Activated CD4-positive, CD25-positive, alpha-beta regulatory T cell treated with anti-CD3 and anti-CD28 coated beads, Interleukin-2, amount 50 U/mL, for 72 hours (primary cell): ENCODE data around the gene RILPL1.
"Not testable (repeated sequence)": the region's sequence is repeated elsewhere in the genome, so short reads cannot be mapped to it uniquely, and the experiment has no call there.

Experiments used
- DNase-seq: peaks from one replicate; pipeline ENCODE4 v3.0.0; 2021

RILPL1 gene

DNA sequence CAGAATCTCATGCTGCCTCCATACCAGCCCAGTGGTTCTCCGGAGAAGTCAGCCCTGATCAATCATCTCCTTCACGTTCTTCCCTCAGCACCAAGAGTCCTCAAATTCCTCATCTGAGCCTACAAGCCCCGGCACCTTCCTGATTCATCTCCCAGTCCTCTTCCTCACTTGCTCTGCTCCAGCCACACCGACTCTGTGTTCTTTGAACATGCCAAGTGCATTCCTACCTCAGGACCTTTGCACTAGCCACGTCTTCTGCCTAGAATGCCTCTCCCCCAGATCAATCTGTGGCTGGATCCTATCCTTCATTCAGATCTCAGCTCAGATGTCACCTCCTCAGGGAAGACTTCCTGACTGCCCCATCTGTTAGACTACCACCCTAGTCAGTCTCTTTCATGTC lies 4.7 kb downstream of the RILPL1 start:
- DNase-seq = no peak

DNA sequence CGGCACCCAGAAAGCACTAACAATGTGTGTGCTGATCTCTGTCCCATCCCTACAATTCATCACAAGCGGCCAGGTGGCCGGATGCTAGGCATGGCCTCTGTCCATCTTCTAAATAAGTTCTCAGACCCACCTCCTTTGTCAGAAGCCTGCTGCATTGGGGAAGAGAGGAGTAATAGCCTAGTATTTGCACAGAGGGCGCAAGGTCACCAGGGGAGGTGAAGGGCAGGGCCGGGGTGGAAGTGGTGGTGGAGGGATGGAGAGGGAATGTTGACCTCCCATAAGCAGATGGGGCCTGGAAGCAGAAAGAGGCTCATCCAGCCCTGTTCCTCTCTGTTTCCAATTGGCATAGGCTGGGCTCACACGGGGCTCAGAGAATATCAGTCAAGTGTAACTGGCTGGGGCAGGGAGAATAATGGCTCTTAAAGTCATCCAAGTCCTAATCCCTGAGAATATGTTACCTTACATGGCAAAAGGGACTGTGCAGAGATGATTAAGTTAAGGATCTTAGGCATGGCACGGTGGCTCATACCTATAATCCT lies 6.9 kb downstream of the RILPL1 start:
- DNase-seq = no peak

DNA sequence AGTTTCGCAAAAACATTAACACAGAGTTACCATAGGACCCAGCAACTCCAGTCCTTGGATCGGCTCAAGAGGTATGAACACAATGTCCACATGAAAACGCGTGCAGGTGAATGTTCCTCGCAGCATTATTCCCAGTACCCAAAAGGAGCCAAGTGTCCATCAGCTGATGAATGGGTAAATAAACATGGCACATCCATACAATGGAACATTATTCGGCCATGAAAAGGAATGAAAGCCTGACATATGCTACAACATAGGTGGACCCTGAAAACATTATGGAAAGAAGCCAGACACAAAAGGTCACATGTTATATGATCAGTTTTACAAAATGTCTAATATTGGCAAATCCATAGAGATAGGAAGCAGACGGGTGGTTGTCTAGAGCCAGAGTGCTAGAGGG lies 9.1 kb downstream of the RILPL1 start:
- no peak for DNase-seq

DNA sequence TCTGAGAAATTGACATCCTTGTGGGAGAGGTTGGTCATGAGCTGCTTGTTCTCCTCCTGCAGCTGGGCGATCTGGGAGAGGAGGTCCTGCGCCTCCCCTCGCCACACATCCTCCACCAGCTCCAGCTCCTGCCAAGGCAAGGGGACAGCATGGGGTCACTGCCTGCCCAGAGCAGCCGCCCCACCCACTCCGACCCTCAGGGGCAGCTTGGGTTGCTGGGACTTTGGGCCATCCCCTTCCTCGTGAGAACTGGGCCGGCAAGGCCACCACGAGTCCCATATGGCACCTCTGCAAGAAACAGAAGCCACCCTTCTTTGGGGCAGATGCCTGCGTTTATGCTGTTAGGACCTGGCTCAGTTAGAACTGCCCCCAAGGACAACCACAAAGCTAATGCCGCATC lies 10.0 kb downstream of the RILPL1 start:
- DNase-seq = no peak

DNA sequence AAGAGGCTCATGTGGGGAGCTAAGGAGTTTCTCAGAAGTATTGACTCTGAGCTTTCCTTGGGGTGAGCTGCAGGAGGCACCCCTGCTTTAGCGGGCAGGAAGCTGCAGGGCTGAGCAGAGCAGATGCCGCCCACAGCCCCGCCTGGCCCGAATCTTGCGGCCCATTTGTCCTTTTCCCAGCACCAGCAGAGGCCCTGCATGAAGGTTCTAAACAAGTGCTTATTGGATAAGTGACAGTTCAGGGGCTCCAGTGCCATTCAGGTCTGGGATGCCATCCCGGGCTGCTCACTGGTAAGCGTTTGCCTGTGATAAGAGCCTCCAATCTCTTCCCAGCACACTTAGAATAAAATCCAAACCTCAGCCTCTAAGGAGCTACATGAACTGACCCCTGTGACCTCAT lies 11.4 kb downstream of the RILPL1 start:
- DNase-seq = no peak

DNA sequence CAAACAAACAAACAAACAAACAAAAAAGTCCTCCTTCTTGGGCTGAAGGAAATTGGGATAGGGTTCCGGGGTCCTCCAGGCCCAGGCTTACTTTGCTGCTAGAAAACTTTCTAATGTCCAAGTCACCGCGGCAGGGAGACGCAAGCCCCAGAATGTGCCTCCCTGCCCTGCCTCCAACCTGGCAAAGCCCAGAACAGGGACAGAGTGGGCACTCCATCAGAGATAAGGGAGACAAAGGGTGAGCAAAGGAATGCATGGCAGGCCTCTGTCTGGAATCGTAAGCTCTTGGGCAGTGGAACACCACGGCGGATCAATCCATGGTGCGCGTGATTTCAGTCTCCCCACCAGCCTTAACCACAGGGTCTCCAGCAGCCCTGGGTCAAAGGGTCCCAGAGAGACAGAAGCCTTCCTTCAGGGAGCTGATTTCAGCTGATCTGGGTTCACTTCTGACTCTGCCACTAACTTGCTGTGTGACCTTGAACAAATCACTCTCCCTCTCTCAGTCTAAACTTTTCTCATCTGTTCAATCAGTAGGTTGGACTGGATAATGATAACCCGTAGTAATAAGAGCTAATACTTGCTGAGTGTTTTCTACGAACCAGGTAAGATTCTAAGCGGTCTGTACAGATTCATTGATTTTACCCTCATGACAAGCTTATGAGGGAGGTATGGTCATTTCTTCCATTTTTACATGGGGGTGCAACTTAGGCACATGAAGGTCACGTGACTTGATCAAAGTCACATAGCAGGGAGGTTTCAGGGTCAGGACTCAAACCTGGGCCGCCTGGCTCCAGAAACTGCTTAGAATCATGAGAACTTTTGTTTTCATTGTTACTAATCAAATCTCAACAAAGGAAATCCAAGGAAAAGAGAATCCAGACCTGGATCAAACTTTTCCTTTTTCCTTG lies 12.7 kb downstream of the RILPL1 start:
- DNase-seq = no peak

DNA sequence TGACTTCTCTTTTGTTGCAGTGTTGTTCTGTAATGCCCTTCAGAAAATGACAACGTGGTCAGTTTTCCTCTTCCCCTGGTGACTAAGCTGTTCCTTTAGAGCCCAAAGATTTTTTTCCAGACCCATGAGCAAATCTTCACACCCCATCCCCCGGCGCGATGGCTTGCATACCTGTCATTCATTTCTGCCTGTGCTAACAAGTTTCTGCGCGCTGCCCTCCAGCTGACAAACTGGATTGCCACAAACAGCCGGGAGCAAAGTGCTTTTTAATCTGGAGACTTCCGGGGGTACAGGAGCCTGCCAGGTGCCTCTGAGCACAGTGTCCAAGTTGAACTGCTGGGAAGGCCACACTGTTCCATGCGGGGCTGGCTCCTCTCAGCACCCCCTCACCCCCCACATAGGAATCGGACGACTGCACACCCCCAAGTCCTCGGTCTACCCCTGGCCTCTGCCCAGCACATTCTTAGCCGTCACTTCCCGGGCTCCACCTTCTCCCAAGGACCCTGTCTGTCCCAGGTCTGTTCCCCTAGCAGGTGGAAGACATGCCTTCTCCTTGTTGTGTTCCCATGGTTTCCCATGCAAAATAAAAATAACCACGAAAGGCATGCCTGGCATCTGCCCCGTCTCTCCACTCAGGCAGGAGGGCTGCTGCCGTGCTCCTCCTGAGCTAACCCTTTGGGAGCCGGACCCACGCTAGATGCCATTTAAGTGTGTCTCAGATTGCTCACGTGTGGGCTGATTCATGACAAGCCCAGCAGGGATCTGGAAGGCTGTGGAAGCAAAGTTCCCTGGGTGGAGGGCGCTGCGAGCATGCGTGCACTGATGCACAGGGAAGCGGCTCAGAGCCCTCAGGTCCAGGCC lies 14.1 kb downstream of the RILPL1 start:
- no peak for DNase-seq

DNA sequence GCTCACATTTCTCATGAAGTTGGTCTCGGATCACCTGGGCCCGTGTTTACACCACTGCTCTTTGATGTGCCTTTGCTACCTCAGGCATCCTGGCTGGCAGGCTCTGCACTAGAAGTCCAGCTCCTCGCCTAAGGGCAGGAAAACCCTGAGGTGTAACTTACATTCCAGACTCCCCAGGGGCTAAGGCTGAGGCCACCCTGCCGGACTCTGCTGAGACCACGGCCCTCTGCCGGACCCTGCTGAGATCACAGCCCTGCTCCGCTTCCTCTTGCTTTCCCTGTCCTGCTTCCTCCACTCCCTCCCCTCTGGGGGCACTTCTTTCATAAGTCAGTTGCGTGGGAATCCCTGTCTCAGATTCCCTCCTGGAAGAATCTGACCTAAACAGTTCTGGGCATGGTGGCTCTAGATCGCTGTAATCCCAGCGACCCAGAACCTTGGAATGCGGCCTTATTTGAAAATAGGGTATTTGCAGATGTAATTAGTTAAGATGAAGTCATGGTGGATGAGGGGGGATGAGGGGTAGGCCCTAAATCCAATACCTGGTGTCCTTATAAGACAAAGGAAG lies 17.2 kb downstream of the RILPL1 start:
- no peak for DNase-seq

DNA sequence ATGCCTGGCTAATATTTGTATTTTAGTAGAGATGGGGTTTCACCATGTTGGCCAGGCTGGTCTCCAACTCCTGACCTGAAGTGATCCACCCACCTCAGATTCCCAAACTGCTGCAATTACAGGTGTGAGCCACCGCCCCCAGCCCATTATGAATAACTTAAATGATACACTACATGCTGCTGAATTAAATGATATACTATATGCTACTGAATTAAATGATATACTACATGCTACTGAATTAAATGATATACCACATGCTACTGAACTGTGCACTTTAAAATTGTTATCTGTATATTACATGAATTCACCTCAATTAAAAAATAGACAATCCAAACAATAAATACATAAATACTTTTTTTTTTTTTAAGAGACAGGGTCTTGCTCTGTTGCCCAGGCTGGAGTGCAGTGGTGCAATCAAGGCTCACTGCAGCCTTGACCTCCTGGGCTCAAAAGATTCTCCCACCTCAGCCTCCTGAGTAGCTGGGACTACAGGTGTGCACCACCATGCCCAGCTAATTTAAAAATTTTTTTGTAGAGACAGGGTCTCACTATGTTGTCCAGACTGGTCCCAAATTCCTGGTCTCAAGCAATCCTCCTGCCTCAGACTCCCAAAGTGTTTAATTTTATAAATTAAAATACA lies 18.8 kb downstream of the RILPL1 start:
- DNase-seq = not testable (repeated sequence)

DNA sequence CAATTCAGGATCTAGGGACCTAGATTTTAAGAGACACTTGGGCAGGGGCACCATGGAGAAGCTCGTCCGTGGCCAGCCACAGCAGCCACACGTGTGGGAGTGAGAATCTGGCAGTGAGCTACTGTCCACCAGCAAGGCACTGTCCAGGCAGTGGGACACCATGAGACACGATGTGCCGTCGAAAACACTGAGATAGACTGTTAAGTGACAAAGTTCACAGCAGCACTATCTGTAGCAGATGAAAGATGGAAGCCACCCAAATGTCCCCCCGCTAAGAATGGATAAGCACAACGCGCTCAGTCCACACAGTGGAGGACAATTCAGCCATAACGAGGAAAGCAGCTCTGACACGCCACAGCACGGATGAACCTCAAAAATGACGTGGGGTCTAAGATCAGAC lies 19.7 kb downstream of the RILPL1 start:
- DNase-seq = no peak

DNA sequence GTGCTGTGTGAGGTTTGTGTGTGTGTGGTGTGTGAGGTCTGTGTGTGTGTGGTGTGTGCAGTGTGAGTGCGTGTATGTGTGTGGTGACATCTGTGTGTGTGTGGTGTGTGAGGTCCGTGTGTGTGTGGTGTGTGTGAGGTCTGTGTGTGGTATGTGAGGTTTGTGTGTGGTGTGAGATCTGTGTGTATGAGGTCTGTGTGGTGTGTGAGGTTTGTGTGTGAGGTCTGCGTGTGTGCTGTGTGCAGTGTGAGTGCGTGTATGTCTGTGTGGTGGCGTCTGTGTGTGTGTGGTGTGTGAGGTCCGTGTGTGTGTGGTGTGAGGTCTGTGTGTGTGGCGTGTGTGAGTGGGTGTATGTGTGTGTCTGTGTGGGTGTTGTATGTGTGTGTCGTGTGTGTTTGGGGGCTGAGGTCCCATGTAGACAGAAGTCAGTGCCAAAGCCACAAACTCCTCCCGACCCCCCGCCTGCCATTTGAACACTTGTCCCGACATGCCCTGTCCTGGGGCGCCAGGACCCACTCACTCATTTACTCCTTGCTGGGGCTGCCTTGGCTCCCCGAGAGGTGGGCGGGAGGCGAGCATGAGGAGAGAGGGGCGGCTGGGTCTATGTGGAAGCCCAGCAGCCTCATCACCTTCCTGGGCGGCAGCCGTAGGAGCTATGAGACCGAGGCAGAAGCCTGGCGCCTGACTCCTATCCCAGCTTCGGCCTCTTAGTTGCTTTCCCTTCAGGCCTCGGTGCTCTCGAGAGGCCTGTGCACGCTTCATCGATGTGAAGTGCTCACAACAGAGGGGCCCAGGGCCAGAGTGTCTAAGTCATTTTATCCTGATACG lies 20.5 kb downstream of the RILPL1 start:
- no peak for DNase-seq

DNA sequence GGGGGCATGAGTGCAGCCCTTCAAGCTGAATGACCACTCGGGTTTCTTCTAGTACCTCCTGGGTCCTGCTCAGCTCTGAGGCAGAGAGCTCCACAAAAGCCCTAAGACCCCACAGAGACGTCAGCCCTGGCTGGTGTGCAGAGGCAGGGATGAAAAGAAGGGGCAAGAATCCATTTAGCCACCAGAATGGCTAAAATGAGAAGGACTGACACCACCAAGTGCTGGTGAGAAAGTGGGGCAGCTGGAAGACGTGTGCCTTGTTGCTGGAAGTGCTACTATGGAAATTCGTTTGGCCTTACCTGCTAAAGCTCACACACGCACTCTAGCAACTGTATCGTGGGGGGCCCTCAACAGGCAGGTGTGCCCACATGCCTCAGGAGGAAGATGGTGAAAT lies 26.7 kb downstream of the RILPL1 start:
- DNase-seq = no peak

DNA sequence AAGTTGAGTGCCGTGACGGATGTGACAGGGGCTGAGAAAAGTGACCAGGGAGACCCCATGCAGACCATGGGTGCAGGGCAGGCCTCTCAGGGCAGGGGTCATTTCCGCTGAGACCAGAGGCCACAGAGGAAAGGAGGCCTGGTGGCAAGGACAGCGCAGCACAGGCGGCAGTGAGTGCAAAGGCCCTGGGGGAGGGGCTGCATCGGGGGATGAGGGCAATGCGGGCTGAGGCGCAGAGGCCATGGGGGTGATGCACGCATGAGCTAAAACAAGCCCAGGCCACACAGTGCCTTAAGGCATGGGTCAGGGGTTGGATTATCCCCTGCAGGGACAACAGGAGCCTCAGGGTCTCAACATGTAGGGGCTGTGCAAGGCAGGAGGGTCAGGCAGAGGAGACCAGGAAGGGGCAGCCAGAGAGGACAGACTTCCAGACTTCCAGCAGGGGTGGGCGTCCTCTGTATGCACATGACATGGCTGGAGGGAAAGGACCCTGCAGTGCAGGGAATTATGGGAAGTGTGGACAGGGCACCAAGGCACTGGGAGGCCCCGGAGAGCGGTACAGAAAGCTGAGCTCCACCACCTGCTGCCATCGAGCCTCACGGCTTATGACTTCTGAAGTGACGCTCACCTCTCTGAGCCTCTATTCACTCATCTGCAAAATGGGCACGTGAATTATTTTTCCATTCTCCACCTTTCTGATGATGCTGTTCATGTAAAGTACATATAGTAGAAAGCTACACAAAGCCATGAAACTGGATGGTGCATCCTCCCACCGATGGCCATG lies 27.3 kb downstream of the RILPL1 start:
- DNase-seq = no peak

DNA sequence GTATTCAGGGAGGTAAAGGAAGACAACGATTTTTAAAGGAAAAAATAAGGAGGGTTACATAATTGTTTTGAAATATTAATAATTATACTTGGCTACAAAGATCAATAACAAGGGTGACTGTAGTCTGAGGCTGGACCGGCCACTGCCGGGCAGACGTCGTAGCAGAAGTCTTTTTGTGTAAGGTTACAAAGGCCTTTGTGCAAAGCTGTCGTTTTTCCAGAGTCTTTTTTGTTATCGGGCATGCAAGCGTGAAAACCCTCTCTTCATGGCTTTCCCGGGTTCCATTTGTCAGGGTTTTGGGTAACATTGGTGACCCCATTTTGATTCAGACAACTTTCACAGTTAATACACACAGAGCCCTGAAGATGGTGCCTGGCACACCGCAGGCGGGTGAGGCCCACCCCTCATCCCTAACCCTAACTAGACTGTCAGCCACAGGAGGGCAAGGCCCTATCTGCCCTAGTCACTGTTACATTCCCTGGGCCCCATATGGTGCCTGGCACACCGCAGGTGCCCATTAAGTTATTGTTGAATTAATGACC lies 31.3 kb downstream of the RILPL1 start:
- no peak for DNase-seq

DNA sequence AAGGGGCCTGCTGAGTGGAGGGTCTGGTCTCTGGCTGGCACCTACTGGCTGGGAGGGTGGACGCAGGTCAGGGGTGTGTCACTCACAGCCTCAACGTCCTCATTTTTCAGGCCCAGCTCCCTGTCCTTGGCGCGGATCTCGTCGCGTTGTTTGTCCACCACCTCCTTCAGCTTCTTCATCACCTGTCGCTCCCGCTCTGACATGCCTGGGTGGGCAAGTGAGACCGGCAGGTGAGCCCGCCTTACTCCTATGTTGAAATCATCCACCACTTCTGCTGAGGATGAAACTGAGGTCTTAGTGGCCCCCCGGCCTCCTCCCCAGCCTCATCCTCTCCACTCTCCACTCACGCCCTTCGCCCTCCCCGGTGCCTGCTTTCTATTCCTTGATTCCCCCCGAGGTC lies 34.2 kb downstream of the RILPL1 start:
- no peak for DNase-seq

DNA sequence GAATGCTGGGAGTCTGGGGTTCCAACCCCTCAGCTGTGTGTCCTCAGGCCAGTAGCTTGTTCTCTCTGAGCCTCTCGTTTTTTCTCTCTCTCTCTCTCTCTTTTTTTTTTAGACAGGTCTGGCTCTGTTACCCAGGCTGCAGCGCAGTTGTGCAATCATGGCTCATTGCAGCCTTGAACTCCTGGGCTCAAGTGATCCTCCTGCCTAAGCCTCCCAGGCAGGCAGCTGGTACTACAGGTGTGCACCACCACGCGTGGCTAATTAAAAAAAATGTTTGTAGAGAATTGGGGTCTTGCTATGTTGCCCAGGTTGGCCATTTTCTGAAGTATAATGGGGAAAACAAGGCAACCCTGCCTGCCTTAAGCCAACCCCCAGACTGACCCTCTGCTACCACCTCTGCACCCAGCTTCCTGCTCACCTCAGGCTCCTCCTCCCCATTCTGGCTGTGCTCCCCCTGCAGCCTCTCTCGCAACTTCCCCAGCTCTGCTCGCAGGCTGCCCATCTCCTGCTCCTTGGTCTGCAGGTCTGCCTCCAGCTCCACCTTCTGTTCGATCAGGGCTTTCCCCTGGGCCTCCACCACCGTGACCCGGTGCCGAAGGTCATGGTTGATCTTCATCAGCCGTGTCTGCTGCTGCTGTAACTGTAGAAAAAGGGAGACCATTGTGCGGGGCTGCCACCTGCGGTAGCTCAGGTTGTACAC lies 35.2 kb downstream of the RILPL1 start:
- DNase-seq = no peak

DNA sequence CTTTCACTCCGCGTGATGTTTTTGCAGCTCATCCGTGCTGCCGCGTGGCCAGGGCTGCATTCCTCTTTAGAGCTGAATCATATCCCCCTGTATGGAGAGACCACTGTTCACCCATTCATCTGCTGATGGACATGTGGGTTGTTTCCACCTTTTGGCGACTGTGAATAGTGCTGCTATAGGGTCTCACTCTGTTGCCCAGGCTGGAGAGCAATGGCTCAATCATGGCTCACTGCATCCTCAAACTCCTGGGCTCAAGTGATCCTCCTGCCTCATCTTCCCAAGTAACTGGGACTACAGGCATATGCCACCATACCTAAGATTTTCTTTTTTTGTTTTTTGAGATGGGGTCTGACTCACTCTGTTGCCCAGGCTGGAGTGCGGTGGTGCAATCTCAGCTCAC lies 36.5 kb downstream of the RILPL1 start:
- no peak for DNase-seq

DNA sequence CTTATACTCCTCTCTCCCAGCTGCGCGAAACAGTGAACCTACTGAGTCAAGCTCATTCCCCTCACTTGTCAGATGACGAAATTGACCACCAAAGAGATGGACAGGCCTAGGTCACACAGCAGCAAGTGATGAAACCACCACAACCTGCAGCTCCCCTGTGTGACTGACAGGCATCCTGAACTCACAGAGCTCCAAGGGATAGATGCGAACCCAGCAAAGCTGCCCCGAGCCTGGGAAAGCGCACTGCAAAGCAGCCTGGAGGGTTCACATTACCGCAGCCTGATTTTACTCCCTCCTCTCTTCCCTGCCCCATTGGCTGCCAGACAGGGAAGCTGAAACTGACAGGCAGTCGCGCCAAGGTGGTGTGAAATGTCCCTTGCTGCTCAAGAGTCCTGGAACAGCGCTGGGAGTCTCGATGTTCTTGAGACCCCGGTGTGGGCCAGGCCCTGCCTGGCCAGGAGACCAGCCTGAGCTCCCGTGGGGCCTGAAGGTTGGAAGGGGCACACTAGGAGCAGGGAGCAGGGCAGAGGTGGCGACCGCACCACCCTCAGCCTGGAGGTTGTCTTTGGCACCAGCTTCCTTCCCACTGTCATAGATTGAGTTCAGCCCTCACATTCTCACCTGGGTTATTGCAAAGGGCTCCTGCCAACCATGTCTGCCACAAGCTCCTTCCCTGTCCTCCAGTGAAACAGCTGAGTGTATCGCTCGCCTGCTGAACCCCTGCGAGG lies 39.2 kb downstream of the RILPL1 start:
- DNase-seq = no peak

DNA sequence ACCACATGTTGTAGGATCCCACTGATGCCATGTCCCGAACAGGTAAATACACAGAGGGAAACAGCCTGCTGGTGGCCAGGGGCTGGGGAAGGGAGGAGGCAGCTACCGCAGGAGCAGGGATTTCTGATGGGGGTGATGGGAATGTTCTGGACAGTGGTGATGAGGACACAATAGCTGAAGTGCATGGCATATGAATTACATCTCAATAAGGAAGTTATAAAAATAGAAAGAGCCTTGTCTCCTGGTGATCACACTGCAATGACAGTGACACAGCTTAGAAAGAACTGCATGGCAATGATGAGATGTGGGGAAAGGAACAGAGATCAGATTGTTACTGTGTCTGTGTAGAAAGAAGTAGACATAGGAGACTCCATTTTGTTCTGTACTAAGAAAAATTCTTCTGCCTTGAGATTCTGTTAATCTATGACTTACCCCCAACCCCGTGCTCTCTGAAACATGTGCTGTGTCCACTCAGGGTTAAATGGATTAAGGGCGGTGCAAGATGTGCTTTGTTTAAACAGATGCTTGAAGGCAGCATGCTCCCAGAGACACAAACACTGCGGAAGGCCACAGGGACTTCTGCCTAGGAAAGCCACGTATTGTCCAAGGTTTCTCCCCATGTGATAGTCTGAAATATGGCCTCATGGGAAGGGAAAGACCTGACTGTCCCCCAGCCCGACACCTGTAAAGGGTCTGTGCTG lies 41.0 kb downstream of the RILPL1 start:
- not testable (repeated sequence) for DNase-seq
